GM21723 (cell line): ENCODE results near the gene TTLL11.

Experiments used
- ATAC-seq: cut with Tn5 transposase; IDR thresholded peaks from one replicate; pipeline ENCODE4 v1.9.1; 2021; ENCODE audit warnings: mild to moderate bottlenecking, moderate library complexity; ENCODE audit not compliant: unreplicated experiment

Gene TTLL11

DNA sequence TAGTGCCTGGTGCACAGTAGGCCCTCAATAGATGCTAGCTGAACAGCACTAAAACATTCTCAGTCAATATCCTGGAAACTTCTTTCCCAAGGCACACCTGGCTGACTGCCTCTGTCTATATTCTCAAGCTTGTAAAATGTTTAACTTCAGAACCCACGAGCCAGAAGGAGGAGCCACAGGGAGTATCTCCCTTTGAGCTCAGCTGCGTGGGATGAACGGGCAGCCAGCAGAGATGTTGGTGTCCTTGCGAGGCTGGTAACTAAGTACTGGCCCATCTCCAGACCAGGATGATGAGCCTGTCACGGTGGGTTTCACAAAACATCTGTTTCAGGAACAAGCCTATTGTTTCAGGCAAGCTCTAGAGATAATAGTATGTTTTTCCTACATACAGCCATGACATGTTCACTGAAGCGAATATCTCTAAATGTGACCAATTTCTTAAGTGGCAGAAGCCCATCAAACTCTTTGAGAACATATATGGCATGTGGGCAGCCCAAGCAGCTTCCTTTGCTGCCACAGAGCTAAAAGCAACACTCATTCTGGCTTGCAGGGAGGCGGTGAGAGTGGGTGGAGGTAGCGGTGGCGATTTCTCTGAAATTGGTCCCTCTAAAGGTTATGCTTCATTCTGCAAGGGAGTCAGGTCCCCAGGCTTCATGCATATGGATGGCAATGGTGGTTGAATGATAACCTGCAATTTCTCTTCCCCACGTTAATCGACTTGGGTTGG is 206.2 kb downstream of the TTLL11 start:
- no peak for ATAC-seq

DNA sequence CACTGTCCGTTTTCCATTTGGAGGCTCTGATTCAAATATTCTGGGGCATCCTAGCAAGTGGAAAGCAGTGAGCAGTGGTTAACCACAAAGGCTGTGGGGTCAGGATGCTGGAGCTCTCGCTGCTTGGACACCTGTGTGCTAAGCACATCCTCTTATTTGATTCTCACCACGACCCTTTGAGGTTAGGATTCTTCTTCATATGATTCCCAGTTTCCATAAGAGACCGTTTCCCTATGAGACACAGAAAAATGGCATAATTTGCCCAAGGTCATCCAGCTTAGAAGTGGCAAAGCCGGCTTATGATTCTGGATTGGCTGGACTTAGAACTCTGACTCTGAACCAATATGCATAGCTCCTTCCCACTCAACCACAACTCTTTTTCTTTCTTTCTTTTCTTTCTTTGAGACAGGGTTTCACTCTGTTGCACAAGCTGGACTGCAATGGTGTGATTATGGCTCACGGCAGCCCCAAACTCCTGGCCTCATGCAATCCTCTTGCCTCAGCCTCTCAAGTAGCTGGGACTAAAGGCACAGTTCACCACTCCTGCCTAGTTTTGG is 207.7 kb downstream of the TTLL11 start:
- ATAC-seq = no peak

DNA sequence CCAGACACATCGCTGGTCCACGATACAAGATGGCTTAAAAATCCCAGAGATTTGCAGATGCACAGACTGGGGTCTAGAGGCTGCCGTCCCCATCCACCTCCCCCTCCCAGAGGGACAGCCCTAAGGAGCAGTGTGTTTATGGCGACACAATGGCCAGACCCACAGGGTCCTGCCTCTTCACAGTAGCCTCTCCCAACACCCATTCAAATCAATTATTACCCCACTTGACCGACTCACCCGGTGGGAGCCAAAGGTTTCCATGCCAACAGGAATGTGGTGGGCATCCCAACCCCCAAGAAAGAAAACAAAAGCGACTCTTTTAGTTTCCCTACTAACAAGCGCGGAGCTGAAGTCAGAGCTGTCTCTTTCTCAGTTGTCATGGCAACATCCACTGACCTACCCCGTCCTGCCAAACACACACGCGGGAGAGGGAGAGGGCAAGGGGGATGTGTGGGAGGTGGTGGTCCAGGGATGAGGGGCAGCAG is 209.0 kb downstream of the TTLL11 start:
- ATAC-seq = no peak

DNA sequence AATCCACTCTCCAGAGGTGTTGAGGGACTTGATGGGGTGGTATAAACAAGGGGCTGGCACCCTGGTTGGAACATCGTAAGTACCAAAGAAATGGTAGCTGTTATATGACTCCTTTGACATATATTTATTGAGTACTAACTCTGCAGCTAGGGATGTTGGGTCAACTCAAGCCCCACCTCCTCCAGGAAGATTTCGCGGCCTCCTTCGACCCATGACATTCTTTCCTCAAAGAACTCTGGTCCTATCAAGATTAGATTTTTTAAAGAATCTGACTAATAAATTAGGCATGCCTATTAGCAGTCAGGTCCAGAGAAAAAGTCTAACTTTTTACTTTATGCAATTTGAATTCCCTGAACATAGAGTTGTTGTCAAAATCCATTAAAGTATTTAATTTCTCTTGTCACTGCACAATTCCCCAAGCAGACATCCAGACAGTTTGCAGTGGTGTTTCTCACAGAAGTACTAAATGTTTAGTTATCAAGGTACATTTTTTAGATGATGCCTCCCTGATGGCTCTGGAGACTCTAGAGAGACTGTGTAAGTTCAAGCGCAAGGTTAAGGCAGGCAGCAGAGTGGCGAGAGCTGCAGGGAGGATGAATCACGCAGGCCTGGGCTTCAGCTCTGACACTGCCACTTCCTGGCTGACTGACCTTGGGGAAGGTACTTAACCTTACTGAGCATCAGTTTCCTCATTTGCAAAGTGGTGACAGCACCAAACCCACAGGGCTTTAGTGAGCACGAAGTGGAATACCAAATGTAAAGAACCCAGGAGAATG is 209.6 kb downstream of the TTLL11 start:
- ATAC-seq = no peak

DNA sequence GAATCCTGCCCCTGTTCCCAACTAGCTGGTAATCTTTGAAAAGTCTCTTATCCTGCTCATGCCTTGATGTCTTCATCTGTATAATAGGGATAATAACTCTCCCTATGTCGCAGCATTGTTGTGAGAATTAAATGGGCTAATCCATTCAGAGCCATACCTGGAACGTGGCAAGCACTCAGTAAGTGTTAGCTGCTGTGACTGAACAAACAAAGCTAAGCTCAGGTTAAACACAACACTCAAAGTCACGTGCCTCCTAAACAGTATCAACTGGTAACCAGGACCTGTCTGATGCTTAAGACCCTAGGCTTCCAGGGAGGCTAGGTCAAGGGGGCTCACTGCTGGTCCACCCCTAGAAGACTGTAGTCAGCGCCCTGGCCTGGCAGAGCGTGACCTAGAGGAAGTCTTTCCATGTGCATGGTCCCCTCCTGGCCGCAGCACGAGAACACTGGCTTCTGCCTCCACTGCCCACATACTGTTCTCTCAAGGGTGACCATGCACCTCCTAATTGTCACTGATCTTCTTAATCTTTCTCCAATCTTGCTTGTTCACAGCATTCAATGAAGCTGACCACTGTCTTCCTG is 211.1 kb downstream of the TTLL11 start:
- no peak for ATAC-seq

DNA sequence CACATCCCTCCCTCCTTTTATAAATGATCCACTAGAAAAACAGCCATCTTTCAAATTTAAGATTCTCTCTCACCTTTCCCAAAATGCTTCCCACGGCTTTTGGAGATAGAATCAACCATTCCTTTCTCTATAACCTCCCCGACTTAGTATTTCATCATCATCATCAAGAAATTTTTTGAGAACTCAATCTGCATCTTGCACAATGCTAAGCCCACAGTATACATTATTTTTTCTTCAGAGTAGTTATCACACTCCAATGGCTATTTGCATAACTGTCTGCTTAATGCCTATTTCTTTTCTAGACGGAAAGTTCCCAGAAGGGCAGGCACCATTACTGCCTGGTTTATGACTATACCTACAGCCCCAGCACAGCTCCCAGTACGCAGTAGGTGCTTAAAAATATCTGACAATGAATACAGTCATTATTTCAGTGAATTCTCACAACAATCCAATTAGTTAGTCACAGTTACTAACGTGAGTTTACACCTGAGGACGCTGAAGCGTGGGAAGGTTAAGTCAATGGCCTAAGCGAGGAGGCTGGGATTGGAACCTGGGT is 212.7 kb downstream of the TTLL11 start:
- ATAC-seq = no peak

DNA sequence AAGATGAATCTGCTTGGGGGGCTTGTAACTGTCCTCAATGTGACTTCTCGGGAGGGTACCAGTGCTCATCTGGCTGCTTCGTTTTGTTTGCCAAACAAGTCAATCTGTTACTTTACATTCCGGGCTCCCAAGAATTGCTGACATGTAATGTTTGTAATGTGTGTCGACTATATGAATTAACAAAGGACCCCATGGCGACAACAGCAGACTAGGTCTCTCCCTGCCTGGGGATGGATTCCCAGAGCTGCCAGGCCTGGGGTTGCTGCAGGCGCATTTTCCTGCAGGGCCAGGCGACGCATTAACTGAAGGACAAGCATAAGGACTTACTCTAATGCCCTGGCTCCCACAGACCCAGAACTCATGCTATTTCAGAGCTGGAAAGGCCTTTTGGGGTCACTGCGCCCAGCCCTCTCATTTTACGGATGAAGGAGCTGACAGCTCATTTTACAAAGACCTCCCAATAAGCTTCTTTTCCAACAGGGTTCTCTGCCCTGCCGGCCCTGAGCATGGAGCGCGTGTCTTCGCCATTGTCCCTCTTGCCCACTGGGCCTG is 214.8 kb downstream of the TTLL11 start:
- ATAC-seq = no peak

DNA sequence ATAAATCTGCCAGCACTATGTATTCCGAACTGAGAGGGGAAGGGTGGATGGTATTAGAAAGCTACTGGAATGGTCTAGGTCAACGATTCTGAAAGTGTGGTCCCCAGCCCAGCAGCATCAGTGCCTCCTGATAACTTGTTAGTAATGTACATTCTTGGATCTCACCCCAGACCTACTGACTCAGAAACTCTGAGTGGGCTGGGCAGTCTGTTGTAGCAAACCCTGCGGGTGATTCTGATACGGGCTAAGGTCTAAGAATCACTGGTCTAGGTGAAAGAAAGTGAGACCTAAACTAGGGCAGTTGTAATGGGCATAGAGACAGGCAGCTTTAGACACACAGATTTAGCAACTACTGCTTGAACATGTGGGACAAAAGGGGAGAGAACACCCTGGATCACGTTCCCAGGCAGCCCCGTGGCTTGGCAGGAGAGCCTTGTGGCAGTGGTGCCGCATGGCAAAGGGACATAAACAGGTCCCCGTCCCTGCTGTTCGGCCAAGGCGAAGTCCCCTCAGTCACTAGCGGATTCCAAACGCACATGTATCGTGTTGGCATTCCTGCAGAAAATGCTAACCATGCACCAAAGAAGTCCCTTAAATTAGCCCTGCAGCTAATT is 216.3 kb downstream of the TTLL11 start:
- no peak for ATAC-seq

DNA sequence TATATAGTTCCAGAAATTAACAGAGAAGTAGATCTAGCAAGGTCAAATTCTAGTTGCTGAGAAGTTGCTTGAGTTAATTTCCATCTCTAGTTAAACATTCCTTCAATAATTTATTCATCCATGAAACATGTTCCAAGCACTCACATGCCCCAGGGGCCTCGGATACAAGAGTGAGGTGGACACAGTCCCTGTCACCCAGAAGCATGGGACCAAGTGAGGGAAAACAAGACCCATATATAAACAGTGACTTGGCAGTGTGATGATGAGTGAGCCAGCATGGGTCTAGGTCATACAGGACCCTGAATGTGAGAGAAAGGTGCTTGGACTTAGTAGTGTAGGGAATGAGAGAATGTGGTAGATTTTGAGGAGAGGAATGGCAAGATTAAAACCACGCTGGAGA is 216.9 kb downstream of the TTLL11 start:
- ATAC-seq = no peak

DNA sequence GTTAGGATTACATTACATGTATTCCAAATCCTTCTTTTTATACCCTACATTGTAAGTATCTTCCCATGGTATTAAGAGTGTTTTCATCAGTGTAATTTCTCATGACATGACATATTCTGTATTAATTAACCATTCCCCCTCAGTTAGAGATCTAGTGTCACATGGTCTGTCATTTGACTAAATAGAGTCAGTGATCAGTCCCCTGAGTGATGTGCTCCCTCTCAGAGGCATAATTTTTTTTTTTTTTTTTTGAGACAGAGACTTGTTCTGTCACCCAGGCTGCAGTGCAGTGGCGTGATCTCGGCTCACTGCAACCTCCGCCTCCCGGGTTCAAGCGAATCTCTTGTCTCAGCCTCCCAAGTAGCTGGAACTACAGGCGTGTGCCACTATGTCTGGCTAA is 218.6 kb downstream of the TTLL11 start:
- ATAC-seq = no peak

DNA sequence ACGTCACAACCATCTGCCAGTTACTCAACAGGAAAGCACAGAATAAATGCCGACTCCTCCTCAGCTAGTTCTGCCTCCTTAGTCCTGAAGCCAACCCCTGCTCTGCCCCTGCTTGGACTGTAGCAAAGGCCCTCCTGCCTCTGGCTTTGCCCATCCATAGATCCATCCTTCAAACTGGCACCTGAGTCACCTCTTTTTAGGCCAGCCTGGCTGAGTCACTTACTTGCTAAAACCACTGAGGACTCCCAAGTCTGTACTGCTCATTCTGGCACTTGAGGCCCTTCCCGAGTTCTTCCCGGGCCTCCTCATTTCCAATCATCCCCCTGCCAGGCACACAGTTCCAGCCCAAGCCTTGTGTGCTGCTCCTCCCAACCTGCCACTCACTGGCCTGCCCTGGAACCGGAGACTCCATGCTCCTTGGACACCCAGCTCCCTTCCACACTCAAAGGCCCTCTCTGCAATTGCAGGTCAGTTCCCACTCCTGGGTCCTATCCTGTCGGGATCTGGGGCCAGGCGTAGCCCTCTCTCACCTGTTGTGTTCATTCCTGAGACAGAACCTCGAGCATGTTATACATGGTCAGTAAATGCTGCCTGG is 221.6 kb downstream of the TTLL11 start:
- no peak for ATAC-seq

DNA sequence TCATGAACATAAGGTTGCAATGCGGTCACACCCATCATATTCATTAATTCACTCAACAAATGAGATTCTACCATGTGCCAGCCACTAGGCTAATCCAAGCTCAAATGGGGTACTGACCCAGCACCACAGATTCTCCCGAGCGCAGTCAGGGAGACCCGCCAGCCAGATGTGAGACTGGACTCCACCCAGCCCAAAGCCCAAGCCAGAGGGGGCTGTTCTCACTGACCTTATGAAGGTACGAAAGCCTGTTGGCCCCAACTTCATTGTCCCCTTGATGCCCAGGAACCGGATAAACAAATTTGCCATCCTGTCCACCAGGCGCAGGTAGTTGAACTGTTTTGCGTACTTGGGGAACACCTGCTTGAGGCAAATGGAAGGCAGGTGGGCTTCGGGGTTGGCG is 222.8 kb downstream of the TTLL11 start:
- no peak for ATAC-seq

DNA sequence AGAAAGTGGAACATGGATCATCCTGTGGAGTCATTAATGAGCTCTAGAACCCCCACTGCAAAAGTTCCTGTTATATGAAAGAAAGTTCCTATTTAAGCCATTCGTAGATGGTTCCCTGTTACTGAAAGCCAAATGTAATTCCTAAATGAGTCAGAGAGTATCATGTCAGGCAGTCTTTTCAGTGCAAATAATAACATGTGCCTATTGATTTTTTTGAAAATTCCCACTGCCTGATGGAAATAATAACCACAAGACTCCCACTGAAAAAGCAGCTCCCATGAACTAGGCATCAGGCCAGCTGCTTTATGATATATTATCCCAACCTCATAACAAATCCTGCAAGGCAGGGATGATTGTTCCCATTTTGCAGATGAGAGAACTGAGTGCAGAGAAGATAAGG is 224.5 kb downstream of the TTLL11 start:
- ATAC-seq = no peak

DNA sequence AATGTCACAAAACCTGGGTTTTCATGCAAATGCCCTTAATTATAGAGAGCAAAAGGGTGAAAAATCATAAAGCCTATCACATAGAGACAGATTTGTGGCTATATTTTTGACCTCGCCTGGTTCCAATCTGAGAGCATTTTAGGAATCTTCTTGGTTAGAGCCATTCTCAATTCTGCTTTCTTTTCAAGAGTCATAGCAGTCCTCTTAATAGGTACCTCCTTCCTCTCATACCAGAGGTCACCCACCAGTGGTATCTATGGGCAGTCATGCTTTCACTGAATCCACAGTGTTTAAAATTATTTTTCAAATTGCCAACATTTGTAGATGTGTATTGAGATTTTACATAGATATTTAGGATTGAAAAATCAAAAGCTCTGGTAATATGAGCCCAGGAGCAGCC is 226.2 kb downstream of the TTLL11 start:
- ATAC-seq = no peak

DNA sequence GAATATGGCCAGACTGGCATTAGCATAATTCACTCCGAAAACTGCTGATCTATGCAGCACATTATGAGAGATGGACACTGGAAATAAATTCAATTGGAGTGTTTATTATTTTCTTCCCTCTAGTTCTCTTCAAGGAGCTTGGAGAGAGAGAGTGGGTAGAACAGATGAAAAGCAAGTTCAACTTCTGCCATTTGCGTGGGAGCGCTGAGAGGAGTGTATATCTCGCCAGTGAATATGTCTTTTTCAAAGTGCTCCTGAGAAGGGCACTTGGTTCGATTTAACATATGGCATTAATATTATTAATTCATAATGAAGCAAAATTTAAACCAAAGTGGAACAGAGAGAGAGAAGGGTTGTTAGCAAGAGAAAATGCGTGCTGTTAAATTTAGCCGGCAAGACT is 227.2 kb downstream of the TTLL11 start:
- no peak for ATAC-seq

DNA sequence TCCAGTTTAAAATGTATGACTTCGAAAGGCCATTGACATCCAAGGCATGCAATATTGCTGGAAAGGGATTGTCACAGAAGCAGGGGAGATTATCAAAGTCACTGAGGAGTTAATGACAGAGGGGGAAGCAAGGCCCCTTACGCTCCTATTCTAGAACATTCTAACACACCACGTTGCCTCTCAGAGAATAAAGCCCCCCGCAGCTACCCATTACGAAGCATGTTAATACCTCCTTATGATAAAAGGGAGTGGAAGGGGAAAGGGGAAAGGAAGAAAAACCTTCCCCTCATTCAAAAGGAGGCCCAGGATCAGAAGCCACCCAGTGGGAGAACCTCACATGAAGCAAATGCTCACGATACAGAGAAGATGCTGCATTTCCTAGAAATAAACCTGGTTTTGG is 228.0 kb downstream of the TTLL11 start:
- no peak for ATAC-seq

DNA sequence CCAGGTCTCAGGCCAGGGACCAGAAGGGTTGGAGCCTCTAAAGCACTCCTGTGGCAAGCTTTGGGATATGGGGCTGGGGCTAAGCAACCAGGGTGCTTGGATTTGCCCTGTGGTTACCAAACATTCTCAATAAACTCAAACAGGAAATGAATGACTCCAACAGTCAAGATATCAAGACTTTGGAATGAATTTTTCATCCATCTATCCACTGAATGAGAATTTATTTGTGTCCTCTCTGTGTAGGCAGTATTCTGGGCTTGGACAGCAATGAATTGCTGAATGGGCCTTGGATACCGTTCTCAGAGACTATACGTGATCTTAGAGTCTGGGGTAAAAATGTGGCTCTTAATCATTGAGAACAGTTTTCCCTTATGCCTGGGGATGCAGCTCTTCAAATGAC is 229.2 kb downstream of the TTLL11 start:
- ATAC-seq = no peak

DNA sequence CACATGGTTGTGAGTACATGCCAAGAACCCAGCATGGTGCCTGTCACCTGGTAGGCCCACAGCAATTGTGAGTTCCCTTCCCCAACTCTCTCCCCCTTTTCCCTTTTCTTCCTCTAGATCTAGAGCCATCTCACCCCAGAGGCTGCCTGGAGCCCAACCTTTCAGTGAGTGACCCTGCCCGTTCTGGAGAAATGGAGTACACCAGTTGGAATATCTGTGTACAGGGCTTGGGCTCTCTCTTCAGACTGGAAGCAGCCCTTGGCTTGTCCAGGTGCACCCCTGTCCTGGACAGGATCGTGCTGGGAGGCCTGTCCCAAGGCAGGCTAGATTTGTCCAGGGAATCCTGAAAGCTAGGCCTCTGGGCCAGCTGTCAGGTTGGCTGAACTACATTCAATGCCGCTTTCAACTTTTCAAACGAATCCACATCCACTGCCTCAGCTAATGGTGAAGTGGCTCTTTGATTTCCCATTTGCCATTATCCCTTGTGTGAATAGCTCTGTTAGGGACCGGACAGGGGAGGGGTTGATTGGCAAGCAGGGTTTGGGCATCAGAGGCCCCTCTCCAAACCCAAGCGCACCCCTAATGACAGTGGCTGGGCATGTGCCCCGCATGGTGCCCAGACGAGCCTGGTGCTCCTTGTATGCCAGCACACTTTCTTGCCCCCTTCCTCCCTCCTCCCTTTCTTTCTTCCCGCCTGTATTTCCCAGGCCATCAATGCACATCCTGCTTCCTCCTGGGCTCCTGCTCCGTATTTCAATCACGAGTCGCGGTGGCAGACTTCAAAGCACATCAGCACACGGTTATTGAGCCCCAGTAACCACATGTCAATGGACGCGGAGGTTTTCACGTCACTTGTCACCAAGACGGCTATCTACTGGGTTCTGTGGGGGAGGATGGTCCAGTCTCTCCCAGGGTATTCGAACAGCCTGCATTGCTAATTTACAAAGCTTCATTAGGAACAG is 230.5 kb downstream of the TTLL11 start:
- ATAC-seq = no peak

DNA sequence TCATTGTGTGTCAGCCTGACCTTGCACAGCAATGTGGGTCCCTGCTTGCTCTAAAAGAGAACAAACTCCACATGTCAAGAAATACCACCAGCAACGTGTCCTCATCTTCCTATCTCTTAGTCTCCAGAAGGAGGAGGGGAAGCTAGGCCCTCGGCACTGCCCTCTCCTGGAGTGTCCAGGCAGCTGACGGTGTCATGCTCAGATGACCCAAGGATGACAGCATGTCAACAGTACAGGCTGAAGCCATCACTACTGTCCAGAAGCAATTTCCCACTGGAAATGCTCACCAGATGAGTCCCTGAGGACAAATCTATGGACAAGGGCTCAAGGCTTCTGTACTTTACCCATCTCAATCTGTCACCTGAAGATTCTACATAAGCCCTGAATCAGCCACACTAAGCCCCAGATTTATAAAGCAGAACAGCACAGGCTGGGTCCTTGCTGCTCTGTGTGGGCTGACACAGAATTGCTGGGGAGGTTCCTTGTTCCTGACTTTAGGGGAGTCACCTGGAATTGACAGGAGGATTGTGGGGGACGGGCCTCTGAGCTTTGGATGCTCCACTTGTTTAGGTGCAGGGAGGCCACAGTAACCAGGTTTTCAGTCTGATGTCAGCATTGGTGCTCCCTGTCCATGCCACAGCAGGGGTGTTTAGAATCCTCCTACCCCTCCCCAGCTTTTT is 231.5 kb downstream of the TTLL11 start:
- no peak for ATAC-seq
